LNCAP (cell line): ENCODE measurements around the gene PGA5.
A peak's percentile ranks its signal among the peaks of the same experiment; 100 is the strongest.
"Not testable (repeated sequence)": the region's sequence is repeated elsewhere in the genome, so short reads cannot be mapped to it uniquely, and the experiment has no call there.

ENCODE experiments used
- TF ChIP-seq, protein P1 (sequence below): fragments of 450-650 bp; IDR thresholded peaks from 2 replicates; pipeline ENCODE4 v1.5.1; 2017; ENCODE audit warnings: mild to moderate bottlenecking

The PGA5 gene

GRCh38 chr11:61201476-61201875, 39.5 kb upstream of the PGA5 start:
- TF ChIP-seq, protein P1, sequence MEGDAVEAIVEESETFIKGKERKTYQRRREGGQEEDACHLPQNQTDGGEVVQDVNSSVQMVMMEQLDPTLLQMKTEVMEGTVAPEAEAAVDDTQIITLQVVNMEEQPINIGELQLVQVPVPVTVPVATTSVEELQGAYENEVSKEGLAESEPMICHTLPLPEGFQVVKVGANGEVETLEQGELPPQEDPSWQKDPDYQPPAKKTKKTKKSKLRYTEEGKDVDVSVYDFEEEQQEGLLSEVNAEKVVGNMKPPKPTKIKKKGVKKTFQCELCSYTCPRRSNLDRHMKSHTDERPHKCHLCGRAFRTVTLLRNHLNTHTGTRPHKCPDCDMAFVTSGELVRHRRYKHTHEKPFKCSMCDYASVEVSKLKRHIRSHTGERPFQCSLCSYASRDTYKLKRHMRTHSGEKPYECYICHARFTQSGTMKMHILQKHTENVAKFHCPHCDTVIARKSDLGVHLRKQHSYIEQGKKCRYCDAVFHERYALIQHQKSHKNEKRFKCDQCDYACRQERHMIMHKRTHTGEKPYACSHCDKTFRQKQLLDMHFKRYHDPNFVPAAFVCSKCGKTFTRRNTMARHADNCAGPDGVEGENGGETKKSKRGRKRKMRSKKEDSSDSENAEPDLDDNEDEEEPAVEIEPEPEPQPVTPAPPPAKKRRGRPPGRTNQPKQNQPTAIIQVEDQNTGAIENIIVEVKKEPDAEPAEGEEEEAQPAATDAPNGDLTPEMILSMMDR, result no peak

DNA sequence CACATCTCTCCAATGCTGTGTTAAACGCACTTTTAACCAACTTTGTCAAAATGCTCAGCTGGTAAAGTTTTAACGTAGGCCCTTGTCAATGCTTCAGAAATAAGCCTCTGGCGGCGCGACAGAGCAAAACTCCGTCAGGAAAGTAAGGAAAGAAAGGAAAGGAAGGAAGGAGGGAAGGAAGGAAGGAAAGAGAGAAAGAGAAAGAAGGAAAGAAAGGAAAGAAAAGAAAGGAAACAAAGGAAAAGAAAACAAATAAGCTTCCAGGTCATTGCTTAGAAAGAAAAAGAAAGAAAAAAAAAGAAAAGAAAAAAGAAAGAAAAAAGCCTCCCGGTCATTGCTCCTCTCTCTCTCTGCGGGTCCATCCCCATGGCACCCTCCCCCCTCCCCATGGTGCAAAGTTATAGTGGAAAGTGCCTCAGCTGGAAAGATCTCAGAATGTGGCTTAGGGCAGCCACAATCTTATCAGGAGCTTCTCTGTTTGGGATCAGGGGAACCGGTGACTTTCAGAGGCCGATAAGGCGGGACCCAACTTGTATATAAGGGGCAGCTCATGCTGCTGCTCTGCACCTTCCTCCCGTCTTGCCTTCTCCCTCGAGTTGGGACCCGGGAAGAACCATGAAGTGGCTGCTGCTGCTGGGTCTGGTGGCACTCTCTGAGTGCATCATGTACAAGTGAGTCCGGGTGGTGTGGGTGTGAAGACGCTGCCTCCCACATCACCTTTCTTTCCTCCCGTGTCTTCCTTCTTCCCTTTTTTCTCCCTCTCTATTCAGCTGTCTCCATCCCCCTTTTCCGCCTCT, 37.8 kb upstream of the PGA5 start, which contains the start of gene PGA3:
TSS of gene PGA3 (plus strand) at position 566 of the 797 bp plus-strand sequence. CDS start at position 616, 50 bp downstream.
- TF ChIP-seq, protein P1, result not testable (repeated sequence)

DNA sequence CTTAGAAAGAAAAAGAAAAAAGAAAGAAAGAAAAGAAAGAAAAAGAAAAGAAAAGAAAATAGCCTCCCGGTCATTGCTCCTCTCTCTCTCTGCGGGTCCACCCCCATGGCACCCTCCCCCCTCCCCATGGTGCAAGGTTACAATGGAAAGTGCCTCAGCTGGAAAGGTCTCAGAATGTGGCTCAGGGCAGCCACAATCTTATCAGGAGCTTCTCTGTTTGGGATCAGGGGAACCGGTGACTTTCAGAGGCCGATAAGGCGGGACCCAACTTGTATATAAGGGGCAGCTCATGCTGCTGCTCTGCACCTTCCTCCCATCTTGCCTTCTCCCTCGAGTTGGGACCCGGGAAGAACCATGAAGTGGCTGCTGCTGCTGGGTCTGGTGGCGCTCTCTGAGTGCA, 18.9 kb upstream of the PGA5 start, which contains the start of gene PGA4:
TSS of gene PGA4 (plus strand) at position 301 of the 400 bp plus-strand sequence. CDS start at position 355, 54 bp downstream.
- TF ChIP-seq, protein P1, result not testable (repeated sequence)

- TF ChIP-seq, protein P1, result peak; percentile 86
Measured at GRCh38 chr11:61254403-61255025, 13.5 kb downstream of the PGA5 start.

GRCh38 chr11:61256710-61257482, 15.9 kb downstream of the PGA5 start:
- TF ChIP-seq, protein P1, result no peak

DNA sequence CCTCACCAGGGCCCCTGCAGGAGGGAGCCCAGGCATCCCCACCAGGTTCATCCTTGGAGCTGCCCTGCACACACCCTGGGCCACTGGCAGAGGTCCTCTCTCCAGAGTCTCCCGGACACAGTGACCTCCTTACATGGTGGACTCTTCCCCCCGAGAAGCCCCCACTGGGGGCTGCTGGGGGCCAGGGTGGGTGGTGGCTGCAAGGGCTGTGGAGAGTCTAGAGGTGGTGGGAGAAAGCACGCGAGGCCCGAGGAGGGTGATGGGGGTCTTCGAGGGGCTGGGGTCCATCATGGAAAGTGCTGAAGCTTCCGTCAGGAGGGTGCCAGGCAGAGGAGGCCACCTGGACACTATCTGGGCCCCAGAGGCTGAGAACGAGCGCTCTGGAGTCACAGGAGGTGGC, 17.6 kb downstream of the PGA5 start:
- TF ChIP-seq, protein P1, result no peak

DNA sequence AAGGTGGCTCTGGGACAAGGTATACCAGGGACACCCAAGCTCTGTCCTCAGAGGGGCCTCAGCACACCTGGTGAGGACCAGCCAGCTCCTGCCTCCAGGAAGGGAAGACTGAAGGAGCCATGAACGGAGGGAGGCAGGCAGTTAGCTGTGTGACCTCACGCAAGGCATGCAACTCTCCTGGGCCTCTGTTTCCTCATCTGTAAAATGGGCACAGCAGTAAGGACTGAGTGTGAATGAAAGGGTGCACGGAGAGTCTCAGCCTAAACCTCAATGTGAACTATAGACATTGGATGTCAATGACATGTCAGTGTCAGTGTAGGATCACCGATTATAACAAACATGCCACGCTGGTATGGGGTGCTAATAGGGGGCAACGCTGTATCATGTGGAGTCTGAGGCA, 18.4 kb downstream of the PGA5 start:
- TF ChIP-seq, protein P1, result no peak
